Stimulated activated naive CD8-positive, alpha-beta T cell treated with anti-CD3 and anti-CD28 coated beads, Interleukin-15, Interleukin-2, amounts not matched to agents 100 ng/mL and 50 ng/mL, for 24 hours (primary cell): ENCODE results near the gene TCERG1L.
"Not testable (repeated sequence)": the region's sequence is repeated elsewhere in the genome, so short reads cannot be mapped to it uniquely, and the experiment has no call there.

Experiments used
- H3K27ac Mint-ChIP-seq: one replicate; pipeline ENCODE4 v1.8.0; 2021; ENCODE audit warnings: mild to moderate bottlenecking, mixed read lengths
- H3K27me3 Mint-ChIP-seq: one replicate; pipeline ENCODE4 v1.8.0; 2021; ENCODE audit warnings: mixed read lengths
- H3K36me3 Mint-ChIP-seq: one replicate; pipeline ENCODE4 v1.8.0; 2021; ENCODE audit warnings: low read depth, mixed read lengths
- H3K4me1 Mint-ChIP-seq: one replicate; pipeline ENCODE4 v1.8.0; 2021; ENCODE audit warnings: low read depth, mixed read lengths
- H3K4me3 Mint-ChIP-seq: one replicate; pipeline ENCODE4 v1.8.0; 2021; ENCODE audit warnings: mild to moderate bottlenecking, mixed read lengths
- H3K9me3 Mint-ChIP-seq: one replicate; pipeline ENCODE4 v1.8.0; 2021; ENCODE audit warnings: mixed read lengths

The TCERG1L gene

GRCh38 chr10:131148270-131148669 is 163.3 kb downstream of the TCERG1L start:
- no peaks in the 10 kb centered on the region for H3K36me3 Mint-ChIP-seq
- no peaks in the 10 kb centered on the region for H3K27me3 Mint-ChIP-seq

GRCh38 chr10:131147301-131147975 is 164.1 kb downstream of the TCERG1L start:
- H3K4me3 Mint-ChIP-seq, result no peak overlapping the region

More at GRCh38 chr10:131148270-131148669, 163.3 kb downstream of the TCERG1L start:
- no peak overlapping the region for H3K27ac Mint-ChIP-seq
- peaks cover 10% of the 10 kb centered on the region for H3K9me3 Mint-ChIP-seq
- H3K4me1 Mint-ChIP-seq, result no peaks in the 10 kb centered on the region
- H3K4me3 Mint-ChIP-seq, result no peak overlapping the region

GRCh38 chr10:131146790-131147189 is 164.7 kb downstream of the TCERG1L start:
- Mint-ChIP-seq H3K9me3 (no peaks in the 10 kb centered on the region), H3K4me1 (no peaks in the 10 kb centered on the region), H3K36me3 (no peaks in the 10 kb centered on the region), H3K4me3 (no peak overlapping the region), H3K27ac (no peak overlapping the region), H3K27me3 (no peaks in the 10 kb centered on the region)

More at GRCh38 chr10:131147301-131147975, 164.1 kb downstream of the TCERG1L start:
- no peak overlapping the region for H3K27ac Mint-ChIP-seq
- no peaks in the 10 kb centered on the region for H3K27me3 Mint-ChIP-seq
- H3K4me1 Mint-ChIP-seq, result no peaks in the 10 kb centered on the region
- peaks cover 5% of the 10 kb centered on the region for H3K9me3 Mint-ChIP-seq
- no peaks in the 10 kb centered on the region for H3K36me3 Mint-ChIP-seq

GRCh38 chr10:131145756-131146155 is 165.8 kb downstream of the TCERG1L start:
- Mint-ChIP-seq H3K4me3 (no peak overlapping the region), H3K27ac (no peak overlapping the region), H3K36me3 (no peaks in the 10 kb centered on the region), H3K9me3 (no peaks in the 10 kb centered on the region), H3K4me1 (no peaks in the 10 kb centered on the region), H3K27me3 (no peaks in the 10 kb centered on the region)

GRCh38 chr10:131144711-131145375 is 166.7 kb downstream of the TCERG1L start:
- Mint-ChIP-seq H3K4me1 (no peaks in the 10 kb centered on the region), H3K36me3 (no peaks in the 10 kb centered on the region), H3K9me3 (no peaks in the 10 kb centered on the region), H3K27ac (no peak overlapping the region), H3K27me3 (no peaks in the 10 kb centered on the region), H3K4me3 (no peak overlapping the region)

GRCh38 chr10:131144196-131144595 is 167.3 kb downstream of the TCERG1L start:
- no peak overlapping the region for H3K4me3 Mint-ChIP-seq
- H3K4me1 Mint-ChIP-seq, result no peaks in the 10 kb centered on the region
- no peak overlapping the region for H3K27ac Mint-ChIP-seq

GRCh38 chr10:131143425-131144165 is 167.9 kb downstream of the TCERG1L start:
- no peaks in the 10 kb centered on the region for H3K36me3 Mint-ChIP-seq
- no peak overlapping the region for H3K4me3 Mint-ChIP-seq
- H3K9me3 Mint-ChIP-seq, result no peaks in the 10 kb centered on the region
- H3K4me1 Mint-ChIP-seq, result no peaks in the 10 kb centered on the region
- no peak overlapping the region for H3K27ac Mint-ChIP-seq
- no peaks in the 10 kb centered on the region for H3K27me3 Mint-ChIP-seq

More at GRCh38 chr10:131144196-131144595, 167.3 kb downstream of the TCERG1L start:
- Mint-ChIP-seq H3K9me3 (no peaks in the 10 kb centered on the region), H3K27me3 (no peaks in the 10 kb centered on the region), H3K36me3 (no peaks in the 10 kb centered on the region)

GRCh38 chr10:131142517-131143380 is 168.8 kb downstream of the TCERG1L start:
- H3K27ac Mint-ChIP-seq, result no peak overlapping the region
- no peaks in the 10 kb centered on the region for H3K9me3 Mint-ChIP-seq
- no peak overlapping the region for H3K4me3 Mint-ChIP-seq
- H3K36me3 Mint-ChIP-seq, result no peaks in the 10 kb centered on the region
- no peaks in the 10 kb centered on the region for H3K4me1 Mint-ChIP-seq
- H3K27me3 Mint-ChIP-seq, result no peaks in the 10 kb centered on the region

- no peak overlapping the region for H3K4me3 Mint-ChIP-seq
- H3K27ac Mint-ChIP-seq, result no peak overlapping the region
- H3K4me1 Mint-ChIP-seq, result no peaks in the 10 kb centered on the region
These were observed 169.6 kb downstream of the TCERG1L start for GRCh38 chr10:131141645-131142516.

GRCh38 chr10:131141207-131141606 is 170.3 kb downstream of the TCERG1L start:
- no peaks in the 10 kb centered on the region for H3K36me3 Mint-ChIP-seq
- H3K9me3 Mint-ChIP-seq, result no peaks in the 10 kb centered on the region
- H3K27me3 Mint-ChIP-seq, result no peaks in the 10 kb centered on the region
- H3K27ac Mint-ChIP-seq, result no peak overlapping the region
- no peak overlapping the region for H3K4me3 Mint-ChIP-seq
- H3K4me1 Mint-ChIP-seq, result no peaks in the 10 kb centered on the region

More at GRCh38 chr10:131141645-131142516, 169.6 kb downstream of the TCERG1L start:
- no peaks in the 10 kb centered on the region for H3K27me3 Mint-ChIP-seq
- no peaks in the 10 kb centered on the region for H3K36me3 Mint-ChIP-seq
- H3K9me3 Mint-ChIP-seq, result no peaks in the 10 kb centered on the region

GRCh38 chr10:131140606-131141005 is 170.9 kb downstream of the TCERG1L start:
- H3K9me3 Mint-ChIP-seq, result no peaks in the 10 kb centered on the region
- H3K4me1 Mint-ChIP-seq, result no peaks in the 10 kb centered on the region
- no peak overlapping the region for H3K4me3 Mint-ChIP-seq
- H3K36me3 Mint-ChIP-seq, result no peaks in the 10 kb centered on the region
- no peak overlapping the region for H3K27ac Mint-ChIP-seq
- no peaks in the 10 kb centered on the region for H3K27me3 Mint-ChIP-seq

- no peaks in the 10 kb centered on the region for H3K4me1 Mint-ChIP-seq
- H3K4me3 Mint-ChIP-seq, result no peak overlapping the region
- H3K27ac Mint-ChIP-seq, result no peak overlapping the region
- H3K9me3 Mint-ChIP-seq, result no peaks in the 10 kb centered on the region
- no peaks in the 10 kb centered on the region for H3K36me3 Mint-ChIP-seq
- no peaks in the 10 kb centered on the region for H3K27me3 Mint-ChIP-seq
These were observed 174.3 kb downstream of the TCERG1L start for GRCh38 chr10:131137223-131137622.

- not testable (repeated sequence) for H3K4me3 Mint-ChIP-seq, H3K27ac Mint-ChIP-seq, H3K27me3 Mint-ChIP-seq, H3K4me1 Mint-ChIP-seq, H3K9me3 Mint-ChIP-seq, H3K36me3 Mint-ChIP-seq
These were observed 175.2 kb downstream of the TCERG1L start for GRCh38 chr10:131136336-131136735.

GRCh38 chr10:131135716-131136115 is 175.8 kb downstream of the TCERG1L start:
- Mint-ChIP-seq H3K4me3 (no peak overlapping the region), H3K27me3 (no peaks in the 10 kb centered on the region), H3K9me3 (no peaks in the 10 kb centered on the region), H3K27ac (no peak overlapping the region), H3K4me1 (no peaks in the 10 kb centered on the region), H3K36me3 (no peaks in the 10 kb centered on the region)
